T-helper 17 cell (primary cell): ENCODE measurements around the gene APOL1. TPM values are rescaled to one million over a fixed set of nuclear protein-coding genes. Genes with fewer than 3 reads are reported as not detected.
"Not testable (repeated sequence)": the region's sequence is repeated elsewhere in the genome, so short reads cannot be mapped to it uniquely, and the experiment has no call there.

Source experiments
- ATAC-seq: fragments of 150-1000 bp; cut with Tn5 transposase; 2 replicates; pipeline ENCODE4 v1.10.0; 2021; ENCODE audit warnings: mild to moderate bottlenecking, moderate library complexity
- DNase-seq, 3 donors: peaks; one replicate each; pipeline versions ENCODE4 v3.0.0 to v3.0.0-alpha.2; 2020 to 2021
- H3K9me3 ChIP-seq: one replicate; pipeline ENCODE4 v1.7.0; 2013; ENCODE audit warnings: low read length, mild to moderate bottlenecking; ENCODE audit not compliant: control insufficient read depth, poor library complexity, severe bottlenecking
- H3K27ac Mint-ChIP-seq: one replicate; pipeline ENCODE4 v1.8.0; 2022; ENCODE audit warnings: mild to moderate bottlenecking, moderate library complexity, mixed read lengths
- H3K27me3 Mint-ChIP-seq: one replicate; pipeline ENCODE4 v1.8.0; 2022; ENCODE audit warnings: mixed read lengths
- H3K36me3 Mint-ChIP-seq: one replicate; pipeline ENCODE4 v1.8.0; 2022; ENCODE audit warnings: low read depth, mixed read lengths
- H3K4me1 Mint-ChIP-seq: one replicate; pipeline ENCODE4 v1.8.0; 2022; ENCODE audit warnings: mild to moderate bottlenecking, mixed read lengths
- H3K4me3 Mint-ChIP-seq: one replicate; pipeline ENCODE4 v1.8.0; 2022; ENCODE audit warnings: mild to moderate bottlenecking, moderate library complexity, mixed read lengths
- total RNA-seq, 4 donors: library from RNA in 2 of 4; stranded (reverse) in 2 of 4; gene quantifications; one replicate each; pipeline ENCODE4 v1.2.3 and lab custom pipeline; 2022 to 2026

Gene APOL1
- total RNA-seq, 2 donors from 2014 or later: 12.5 to 15.0 TPM

DNA sequence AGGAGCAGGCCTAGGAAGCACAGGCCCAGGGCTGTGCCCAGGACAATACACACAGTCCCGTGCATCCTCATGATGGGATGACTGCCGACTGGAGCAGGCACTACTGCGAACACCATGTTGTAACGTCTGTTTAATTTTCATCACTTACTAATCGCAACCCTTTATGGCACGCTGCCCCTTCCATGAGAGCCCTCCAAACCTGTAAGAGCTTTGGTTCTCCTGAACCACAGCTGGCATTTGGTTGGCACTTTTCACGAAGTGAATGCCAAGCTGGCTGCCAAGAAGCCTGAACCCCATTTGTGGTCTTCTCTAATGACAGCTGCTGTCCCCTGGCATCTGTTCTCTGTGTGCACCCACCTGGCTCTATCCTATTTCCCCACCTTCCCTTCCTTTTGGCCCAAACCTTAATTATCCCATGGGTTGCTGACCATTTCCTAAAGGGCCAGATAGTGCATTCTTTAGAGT lies 36.5 kb downstream of the APOL1 start:
- H3K9me3 ChIP-seq: no peaks in the 10 kb centered on the region
- Mint-ChIP-seq H3K4me3 (peak overlapping the region; percentile 89), H3K27ac (peak overlapping the region; percentile 99), H3K36me3 (peaks cover 11% of the 10 kb centered on the region), H3K4me1 (peaks cover 44% of the 10 kb centered on the region), H3K27me3 (no peaks in the 10 kb centered on the region)
- ATAC-seq: no peak
- no peak for DNase-seq

DNA sequence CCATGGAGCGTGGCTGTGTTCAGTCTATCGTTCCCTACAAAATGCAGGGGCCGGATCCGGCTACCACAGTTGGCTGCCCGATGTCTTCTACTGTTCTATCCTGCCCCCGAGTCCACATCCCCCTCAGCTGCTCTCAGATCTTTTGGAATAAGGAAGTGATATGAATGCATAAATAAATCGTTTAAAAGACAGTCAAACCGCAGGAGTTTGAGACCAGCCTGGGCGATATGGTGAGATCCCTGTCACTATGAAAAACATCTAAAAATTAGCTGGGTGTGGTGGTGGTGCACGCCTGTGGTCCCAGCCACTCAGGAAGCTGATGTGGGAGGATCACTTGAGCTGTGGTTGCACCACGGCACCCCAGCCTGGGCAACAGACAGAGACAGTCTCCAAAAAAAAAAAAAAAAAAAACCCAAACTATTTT lies 37.0 kb downstream of the APOL1 start:
- Mint-ChIP-seq H3K4me3 (peak overlapping the region; percentile 89), H3K4me1 (peaks cover 46% of the 10 kb centered on the region), H3K27ac (peak overlapping the region; percentile 99), H3K36me3 (peaks cover 11% of the 10 kb centered on the region)
- ATAC-seq (peak; percentile 88), DNase-seq (peak in 2 of 3 donors; percentile 32 to 64)
- H3K27me3 Mint-ChIP-seq, H3K9me3 ChIP-seq: not testable (repeated sequence)

DNA sequence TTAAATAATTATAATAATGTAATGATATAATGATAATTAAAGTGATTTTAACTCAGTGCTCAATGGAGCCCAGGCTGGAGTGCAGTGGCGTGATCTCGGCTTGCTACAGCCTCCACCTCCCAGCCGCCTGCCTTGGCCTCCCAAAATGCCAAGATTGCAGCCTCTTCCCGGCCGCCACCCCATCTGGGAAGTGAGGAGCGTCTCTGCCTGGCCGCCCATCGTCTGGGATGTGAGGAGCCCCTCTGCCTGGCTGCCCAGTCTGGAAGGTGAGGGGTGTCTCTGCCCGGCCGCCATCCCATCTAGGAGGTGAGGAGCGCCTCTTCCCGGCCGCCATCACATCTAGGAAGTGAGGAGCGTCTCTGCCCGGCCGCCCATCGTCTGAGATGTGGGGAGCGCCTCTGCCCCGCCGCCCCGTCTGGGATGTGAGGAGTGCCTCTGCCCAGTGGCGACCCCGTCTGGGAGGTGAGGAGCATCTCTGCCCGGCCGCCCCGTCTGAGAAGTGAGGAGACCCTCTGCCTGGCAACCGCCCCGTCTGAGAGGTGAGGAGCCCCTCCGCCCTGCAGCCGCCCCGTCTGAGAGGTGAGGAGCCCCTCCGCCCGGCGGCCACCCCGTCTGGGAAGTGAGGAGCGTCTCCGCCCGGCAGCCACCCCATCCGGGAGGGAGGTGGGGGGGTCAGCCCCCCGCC lies 37.6 kb downstream of the APOL1 start:
- Mint-ChIP-seq H3K27ac (peak overlapping the region; percentile 99), H3K4me1 (peaks cover 48% of the 10 kb centered on the region), H3K36me3 (peaks cover 11% of the 10 kb centered on the region), H3K4me3 (peak overlapping the region; percentile 2)
- H3K27me3 Mint-ChIP-seq, DNase-seq, H3K9me3 ChIP-seq: not testable (repeated sequence)
- peak; percentile 6 for ATAC-seq

DNA sequence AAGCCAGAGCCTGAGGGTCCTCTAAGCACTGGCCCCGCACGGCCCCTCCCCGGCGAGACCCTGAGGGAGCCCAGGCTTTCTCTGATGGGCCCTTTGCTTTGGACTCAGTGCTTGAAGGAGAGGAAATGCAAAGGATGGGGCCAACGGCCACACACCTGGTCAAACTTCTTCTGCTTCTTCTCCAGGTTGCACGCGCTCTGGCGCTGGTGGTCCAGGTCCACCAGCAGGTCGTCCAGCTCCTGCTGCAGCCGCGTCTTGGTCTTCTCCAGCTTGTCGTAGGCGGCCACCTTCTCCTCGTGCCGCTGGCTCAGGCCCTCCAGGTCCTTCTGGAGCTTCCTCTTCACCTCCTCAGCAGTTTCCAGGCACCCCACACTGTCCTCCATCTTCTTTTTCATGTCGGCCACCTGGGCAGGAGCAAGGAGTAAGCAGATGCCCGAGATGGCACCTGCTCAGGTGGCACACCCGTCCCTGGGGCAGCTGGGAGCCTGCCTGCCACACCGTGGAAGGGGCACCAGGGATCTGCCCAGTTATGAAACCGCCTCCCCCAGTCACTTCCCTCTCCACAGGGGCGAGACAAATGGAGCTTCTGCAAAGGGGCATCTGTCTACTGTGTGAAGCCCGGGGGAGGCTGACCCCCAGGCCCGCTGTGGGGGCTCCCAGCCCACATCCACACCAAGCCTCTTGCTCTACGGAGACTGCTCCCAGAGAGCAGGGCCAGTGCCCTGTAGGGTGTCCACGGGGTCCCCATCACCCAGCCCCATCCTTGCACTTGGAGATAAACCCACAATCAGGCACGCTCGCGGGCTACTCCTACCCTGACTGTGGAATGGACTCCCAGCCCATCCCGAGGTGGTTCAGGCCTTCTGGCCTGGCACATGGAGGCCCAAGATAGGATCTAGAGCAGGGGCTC lies 39.2 kb downstream of the APOL1 start:
- no peak for DNase-seq
- peak overlapping the region; percentile 65 for H3K4me3 Mint-ChIP-seq

DNA sequence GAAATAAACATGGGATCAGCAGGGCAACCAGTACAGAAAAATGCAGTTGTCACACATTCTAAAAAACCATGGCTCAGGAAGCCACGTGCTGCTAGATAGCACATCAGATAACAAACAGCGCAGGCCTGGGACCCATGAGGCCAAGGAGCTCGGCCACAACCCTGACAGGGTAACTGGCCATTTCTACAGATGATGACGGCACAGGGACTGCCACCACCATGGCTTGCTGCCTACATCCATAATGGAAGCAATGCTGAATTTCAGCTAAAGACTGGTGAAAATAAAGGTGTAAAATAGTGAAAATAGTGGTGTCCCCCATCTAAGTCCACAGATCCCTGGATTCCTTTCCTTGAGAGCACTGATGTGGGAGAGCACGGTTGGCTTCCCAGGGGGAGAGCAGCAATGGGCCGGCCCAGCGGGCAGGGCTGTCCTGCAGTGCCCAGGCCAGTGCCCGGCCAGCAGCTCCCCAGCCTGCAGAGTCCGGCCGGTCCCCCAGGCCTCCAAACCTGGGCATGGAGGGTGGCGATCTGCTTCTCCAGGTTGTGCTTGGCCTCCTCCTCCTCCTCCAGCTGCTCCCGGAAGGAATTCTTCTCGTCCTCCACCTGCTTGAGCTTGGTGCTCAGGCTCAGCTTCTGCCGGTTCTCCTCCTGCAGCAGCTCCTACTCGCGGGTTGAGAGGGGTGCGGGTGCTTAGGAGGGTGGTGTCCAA lies 40.0 kb downstream of the APOL1 start:
- H3K27me3 Mint-ChIP-seq: no peaks in the 10 kb centered on the region
- H3K4me3 Mint-ChIP-seq: no peak overlapping the region
- H3K27ac Mint-ChIP-seq: peak overlapping the region; percentile 87
- H3K36me3 Mint-ChIP-seq: peaks cover 9% of the 10 kb centered on the region
- H3K9me3 ChIP-seq: no peaks in the 10 kb centered on the region
- H3K4me1 Mint-ChIP-seq: peaks cover 47% of the 10 kb centered on the region
- ATAC-seq (no peak), DNase-seq (no peak)

More for the DNA sequence above, 39.2 kb downstream of the APOL1 start:
- Mint-ChIP-seq H3K27me3 (no peaks in the 10 kb centered on the region), H3K36me3 (peaks cover 9% of the 10 kb centered on the region), H3K4me1 (peaks cover 46% of the 10 kb centered on the region), H3K27ac (peak overlapping the region; percentile 87)
- no peaks in the 10 kb centered on the region for H3K9me3 ChIP-seq
- ATAC-seq: no peak

DNA sequence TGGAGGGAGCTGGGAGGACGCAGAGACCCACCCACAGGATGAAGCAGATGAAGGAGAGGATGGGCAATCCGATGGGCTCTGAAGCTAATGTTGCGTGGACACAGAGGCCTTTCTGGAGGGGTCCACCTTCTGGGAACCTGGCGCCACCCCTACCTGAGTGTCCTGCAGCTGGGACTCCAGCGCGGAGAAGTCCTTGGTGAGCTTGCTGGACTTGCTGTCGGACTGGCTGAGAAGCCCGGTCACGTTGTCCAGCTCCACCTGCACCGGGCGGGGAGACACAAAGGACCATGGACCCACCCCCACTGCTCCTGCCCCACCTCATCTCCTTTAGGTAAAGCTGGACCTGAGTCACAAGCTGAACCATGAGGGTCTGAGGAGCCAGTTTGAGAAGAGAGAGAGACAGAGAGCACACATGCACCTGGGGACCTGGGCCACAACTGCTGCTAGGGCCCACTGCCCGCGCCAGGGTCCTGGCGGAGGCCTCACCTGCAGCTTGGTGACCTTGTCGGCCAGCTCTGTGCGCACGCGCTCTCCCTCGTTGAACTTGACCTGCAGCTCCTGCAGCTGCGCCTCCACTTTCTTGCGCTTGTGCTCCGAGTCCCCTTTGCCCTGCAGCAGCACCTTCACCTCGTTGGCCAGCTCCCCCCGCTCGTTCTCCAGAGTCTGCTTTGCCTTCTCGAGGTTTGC lies 40.8 kb downstream of the APOL1 start:
- H3K4me1 Mint-ChIP-seq: peaks cover 43% of the 10 kb centered on the region
- H3K27ac Mint-ChIP-seq: peak overlapping the region; percentile 49
- H3K4me3 Mint-ChIP-seq: peak overlapping the region; percentile 56
- H3K9me3 ChIP-seq: no peaks in the 10 kb centered on the region
- peaks cover 9% of the 10 kb centered on the region for H3K36me3 Mint-ChIP-seq
- no peak for DNase-seq
- ATAC-seq: no peak
- no peaks in the 10 kb centered on the region for H3K27me3 Mint-ChIP-seq

DNA sequence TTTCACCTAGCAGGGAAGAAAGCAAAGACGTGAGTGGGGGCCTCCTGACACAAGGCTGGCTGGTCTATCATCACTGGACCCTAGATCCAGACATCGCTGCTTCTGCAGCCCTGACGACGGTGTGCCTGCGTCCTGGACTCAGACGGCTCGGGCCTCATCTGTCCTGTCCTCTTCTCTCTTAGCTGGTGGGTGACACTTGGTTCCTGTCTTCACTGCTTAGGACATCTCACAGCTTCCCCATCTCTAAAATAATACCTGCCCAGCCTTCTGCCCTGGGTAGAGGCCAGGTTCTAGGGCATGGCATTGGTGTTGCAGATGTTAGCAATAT lies 41.3 kb downstream of the APOL1 start:
- Mint-ChIP-seq H3K4me1 (peaks cover 38% of the 10 kb centered on the region), H3K27me3 (no peaks in the 10 kb centered on the region), H3K4me3 (peak overlapping the region; percentile 56), H3K36me3 (peaks cover 9% of the 10 kb centered on the region), H3K27ac (peak overlapping the region; percentile 49)
- no peaks in the 10 kb centered on the region for H3K9me3 ChIP-seq
- ATAC-seq: no peak
- no peak for DNase-seq

DNA sequence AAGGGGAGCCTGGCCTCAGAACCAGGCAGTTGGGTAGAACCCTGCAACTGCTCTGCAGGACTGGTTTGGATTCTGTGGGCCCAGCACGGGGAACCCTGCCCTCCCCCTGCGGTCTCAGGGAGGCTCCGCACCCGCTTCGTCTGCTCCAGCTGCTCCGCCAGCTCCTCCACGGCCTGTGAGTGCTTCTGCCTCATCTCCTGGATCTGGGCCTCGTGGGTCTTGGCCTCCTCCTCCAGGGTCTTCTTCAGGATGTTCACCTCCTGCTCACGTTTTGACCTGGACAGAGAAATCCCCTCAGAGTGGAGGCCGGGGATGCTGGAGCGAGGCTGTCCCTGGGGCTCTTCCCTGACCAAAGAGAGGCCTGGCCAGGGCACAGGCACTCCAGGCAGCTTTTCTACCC lies 41.9 kb downstream of the APOL1 start:
- DNase-seq (no peak), ATAC-seq (no peak)
- peaks cover 33% of the 10 kb centered on the region for H3K4me1 Mint-ChIP-seq
- no peaks in the 10 kb centered on the region for H3K27me3 Mint-ChIP-seq
- peaks cover 7% of the 10 kb centered on the region for H3K36me3 Mint-ChIP-seq
- H3K27ac Mint-ChIP-seq: peak overlapping the region; percentile 49
- H3K4me3 Mint-ChIP-seq: peak overlapping the region; percentile 28
- H3K9me3 ChIP-seq: no peaks in the 10 kb centered on the region

DNA sequence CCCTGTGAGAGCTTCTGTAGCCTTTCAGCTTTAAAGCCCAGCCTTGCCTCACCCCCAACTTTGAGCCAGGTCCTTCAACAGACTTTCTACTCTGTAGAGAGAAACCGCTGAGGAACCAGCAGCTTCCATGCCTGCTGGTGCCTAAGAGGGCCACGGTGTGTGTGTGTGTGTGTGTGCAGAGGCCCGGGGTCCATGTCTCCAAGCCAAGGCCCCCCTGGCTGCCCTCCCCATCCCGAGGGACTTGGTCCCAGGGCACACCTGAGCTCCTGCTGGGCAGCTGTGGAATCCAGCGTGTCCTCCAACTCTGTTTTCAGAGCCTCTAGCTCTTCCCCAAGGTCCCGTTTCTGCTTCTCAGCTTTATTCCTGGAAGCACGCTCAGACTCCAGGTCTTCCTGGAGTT lies 42.3 kb downstream of the APOL1 start:
- no peaks in the 10 kb centered on the region for H3K9me3 ChIP-seq
- peak overlapping the region; percentile 53 for H3K27ac Mint-ChIP-seq
- no peak for DNase-seq
- peaks cover 31% of the 10 kb centered on the region for H3K4me1 Mint-ChIP-seq
- ATAC-seq: no peak
- H3K27me3 Mint-ChIP-seq: no peaks in the 10 kb centered on the region
- H3K36me3 Mint-ChIP-seq: peaks cover 5% of the 10 kb centered on the region
- H3K4me3 Mint-ChIP-seq: peak overlapping the region; percentile 15

DNA sequence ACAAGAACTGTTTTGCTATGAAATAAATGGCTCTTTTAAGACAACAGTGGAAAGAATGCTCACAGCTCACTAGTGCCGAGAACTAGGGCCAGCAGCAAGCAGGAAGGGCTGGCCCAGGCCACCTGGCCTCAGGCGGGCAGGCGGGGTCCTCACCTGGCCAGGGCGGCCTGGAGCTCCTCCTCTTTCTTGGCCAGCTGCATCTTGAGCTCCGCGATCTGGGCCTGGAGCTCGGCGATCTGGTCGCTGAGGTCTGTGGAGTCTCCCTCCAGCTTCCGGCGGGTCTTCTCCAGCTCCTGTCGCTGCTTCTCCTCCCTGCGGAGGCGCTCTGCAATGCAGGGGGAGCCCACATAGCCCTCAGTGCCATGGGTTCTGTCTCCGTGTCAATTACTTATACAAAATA lies 43.8 kb downstream of the APOL1 start:
- ATAC-seq (no peak), DNase-seq (no peak)
- no peaks in the 10 kb centered on the region for H3K9me3 ChIP-seq
- H3K36me3 Mint-ChIP-seq: peaks cover 7% of the 10 kb centered on the region
- peak overlapping the region; percentile 90 for H3K27ac Mint-ChIP-seq
- H3K27me3 Mint-ChIP-seq: no peaks in the 10 kb centered on the region
- peaks cover 38% of the 10 kb centered on the region for H3K4me1 Mint-ChIP-seq
- no peak overlapping the region for H3K4me3 Mint-ChIP-seq

DNA sequence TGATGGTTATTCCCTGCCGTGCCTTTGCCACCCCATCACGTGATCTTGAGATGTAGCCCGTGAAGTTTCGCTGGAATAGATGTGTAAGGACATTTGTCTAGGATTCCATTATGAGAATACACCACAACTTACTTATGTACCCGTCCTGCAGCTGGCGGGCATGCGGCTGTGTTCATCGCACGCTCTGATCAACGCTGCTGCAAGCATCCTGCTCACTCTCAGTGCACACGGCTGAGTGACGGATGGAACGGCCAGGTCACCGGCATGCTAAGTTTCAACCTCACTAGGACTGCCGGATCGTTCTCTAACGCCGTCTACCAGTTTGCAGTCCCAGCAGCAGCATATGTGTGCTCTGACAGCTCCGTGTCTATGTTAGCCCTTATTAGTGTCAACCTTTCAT lies 44.6 kb downstream of the APOL1 start:
- H3K36me3 Mint-ChIP-seq: peaks cover 7% of the 10 kb centered on the region
- H3K4me1 Mint-ChIP-seq: peaks cover 33% of the 10 kb centered on the region
- no peaks in the 10 kb centered on the region for H3K27me3 Mint-ChIP-seq
- H3K9me3 ChIP-seq: no peaks in the 10 kb centered on the region
- H3K4me3 Mint-ChIP-seq: no peak overlapping the region
- no peak for ATAC-seq
- DNase-seq: no peak
- peak overlapping the region; percentile 90 for H3K27ac Mint-ChIP-seq

DNA sequence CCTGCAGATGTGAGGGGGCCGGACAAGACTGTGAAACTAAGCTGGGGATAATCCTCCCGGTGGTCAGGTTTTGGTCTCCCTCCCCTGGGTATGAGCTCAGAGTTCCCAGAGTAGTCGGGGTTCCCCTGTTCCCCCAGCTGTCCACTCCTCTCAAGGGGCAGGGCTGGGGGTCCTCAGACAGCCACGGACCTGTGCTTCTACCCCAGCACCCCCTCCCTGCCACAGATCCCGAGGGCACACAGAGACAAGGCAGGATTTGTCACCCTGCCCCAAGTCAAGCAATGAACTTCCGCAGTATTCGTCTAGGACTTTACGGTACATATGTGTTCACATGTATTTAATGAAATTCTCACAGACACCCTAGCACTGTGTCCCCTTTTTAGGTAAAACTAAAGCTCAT lies 45.2 kb downstream of the APOL1 start:
- H3K4me1 Mint-ChIP-seq: peaks cover 29% of the 10 kb centered on the region
- H3K4me3 Mint-ChIP-seq: no peak overlapping the region
- no peak for ATAC-seq
- peak overlapping the region; percentile 43 for H3K27ac Mint-ChIP-seq
- H3K9me3 ChIP-seq: no peaks in the 10 kb centered on the region
- peaks cover 7% of the 10 kb centered on the region for H3K36me3 Mint-ChIP-seq
- no peak for DNase-seq
- no peaks in the 10 kb centered on the region for H3K27me3 Mint-ChIP-seq

DNA sequence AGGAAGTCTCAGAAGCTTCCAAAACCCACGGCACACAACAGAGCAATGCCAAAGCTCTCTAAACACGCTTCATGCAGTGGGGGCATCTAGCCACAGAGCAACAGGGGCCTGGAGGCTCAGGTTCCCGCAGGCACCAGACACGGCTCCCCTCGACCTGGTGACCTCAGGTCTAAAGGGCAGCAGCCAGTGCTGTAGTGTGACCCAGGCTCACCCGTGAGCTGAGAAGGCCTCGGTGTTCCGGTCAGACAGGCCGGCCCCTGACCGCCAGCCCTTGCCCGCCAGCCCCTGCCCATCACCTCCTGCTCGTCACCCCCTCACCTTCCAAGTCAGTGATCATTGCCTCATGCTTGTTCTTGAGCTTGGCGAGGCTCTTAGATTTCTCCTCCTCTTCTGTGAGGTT lies 45.7 kb downstream of the APOL1 start:
- no peak for DNase-seq
- no peaks in the 10 kb centered on the region for H3K9me3 ChIP-seq
- H3K4me3 Mint-ChIP-seq: no peak overlapping the region
- no peak for ATAC-seq
- peaks cover 27% of the 10 kb centered on the region for H3K4me1 Mint-ChIP-seq
- no peaks in the 10 kb centered on the region for H3K27me3 Mint-ChIP-seq
- H3K36me3 Mint-ChIP-seq: peaks cover 7% of the 10 kb centered on the region
- H3K27ac Mint-ChIP-seq: peak overlapping the region; percentile 43
